Measurements from ENCODE around the gene TGFA. TPM values are rescaled to one million over a fixed set of nuclear protein-coding genes. Genes with fewer than 3 reads are reported as not detected.

TGFA gene
- polyA plus RNA-seq, 3 donors: 17.0 to 21.2 (median 19.2) TPM

DNA sequence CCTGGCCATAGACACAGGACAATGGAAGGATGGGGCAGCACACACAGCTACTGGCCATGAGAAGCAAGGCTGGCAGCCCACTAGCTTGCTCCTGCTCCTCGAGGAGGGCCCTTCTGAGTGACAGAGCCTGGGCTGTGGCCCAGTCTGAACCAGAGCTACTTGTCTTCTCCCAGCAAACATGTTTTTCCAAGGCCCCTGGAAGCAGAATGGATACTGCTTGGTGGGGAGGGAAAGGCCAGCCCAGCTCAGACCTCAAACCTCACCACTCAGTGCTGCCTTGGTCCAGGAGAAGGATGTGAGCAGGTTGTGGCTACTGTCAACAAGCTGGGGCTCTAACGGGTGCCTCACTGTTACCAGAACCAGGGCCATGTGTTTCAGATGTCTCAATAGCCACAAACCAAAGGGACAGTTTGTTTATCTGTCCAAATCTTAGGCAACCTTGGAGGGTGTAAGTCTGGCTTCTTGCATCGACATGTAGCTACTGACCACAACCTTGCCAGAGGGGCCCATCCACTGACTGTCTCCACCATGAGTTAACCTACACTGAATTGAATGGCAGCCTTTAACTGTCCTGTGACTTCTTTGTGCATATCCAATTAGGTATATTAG, 98.6 kb downstream of the TGFA start:
- no peak for DNase-seq (ENCODE audit: extremely low read depth in 1 of 11, low read depth in 9 of 11, low spot score in 4 of 11)

DNA sequence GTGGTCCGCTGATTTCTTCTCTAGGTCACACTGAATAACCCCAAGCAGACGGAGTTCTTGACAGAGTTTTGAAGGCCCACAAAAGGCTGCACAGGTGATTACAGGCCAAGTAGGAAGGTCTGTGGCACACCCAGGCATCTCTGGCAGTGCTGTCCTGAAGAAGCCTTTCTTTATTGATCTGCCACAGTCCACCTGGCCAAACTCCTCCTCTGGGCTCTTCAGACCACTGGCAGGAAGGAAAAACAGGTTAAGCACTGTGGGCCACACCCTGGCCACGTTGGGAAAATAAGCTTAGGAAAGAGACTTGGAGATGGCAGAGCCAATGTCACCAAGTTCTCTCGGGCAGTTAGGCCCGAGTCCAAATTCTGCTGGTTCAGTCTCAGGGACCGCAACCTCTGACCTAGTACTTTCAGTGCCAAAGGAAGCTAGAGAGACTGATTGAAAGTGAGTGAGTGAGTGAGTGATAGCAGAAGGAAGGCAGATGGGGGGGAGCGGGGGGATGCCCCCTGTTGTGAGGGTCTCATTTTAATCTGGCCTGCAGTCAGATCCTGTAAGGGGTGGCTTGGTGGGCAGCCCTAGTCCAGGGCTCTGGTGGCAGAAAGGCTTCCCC, 102.9 kb downstream of the TGFA start:
- no peak for DNase-seq (ENCODE audit: extremely low read depth in 1 of 11, low read depth in 9 of 11, low spot score in 4 of 11)

DNA sequence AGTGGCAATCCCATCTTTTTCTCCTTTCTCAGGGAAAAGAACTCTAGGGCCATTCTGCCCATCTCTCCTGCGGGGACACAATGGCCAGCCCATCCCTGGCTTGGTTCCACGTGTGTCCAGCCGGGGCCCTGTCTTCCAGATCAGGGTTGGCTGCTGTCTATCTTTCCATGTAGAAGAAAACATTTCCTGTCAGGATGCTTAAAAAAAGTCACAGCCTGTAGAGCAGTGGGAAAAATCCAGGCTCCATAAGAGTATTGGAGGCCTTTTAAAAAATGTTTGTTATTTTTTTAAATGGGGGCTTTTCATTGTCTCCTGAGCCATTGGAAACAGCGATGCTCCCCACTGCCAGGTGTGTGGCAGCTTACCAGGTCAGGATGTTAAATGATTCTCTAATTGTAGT, 105.6 kb downstream of the TGFA start:
- no peak for DNase-seq (ENCODE audit: extremely low read depth in 1 of 11, low read depth in 9 of 11, low spot score in 4 of 11)

DNA sequence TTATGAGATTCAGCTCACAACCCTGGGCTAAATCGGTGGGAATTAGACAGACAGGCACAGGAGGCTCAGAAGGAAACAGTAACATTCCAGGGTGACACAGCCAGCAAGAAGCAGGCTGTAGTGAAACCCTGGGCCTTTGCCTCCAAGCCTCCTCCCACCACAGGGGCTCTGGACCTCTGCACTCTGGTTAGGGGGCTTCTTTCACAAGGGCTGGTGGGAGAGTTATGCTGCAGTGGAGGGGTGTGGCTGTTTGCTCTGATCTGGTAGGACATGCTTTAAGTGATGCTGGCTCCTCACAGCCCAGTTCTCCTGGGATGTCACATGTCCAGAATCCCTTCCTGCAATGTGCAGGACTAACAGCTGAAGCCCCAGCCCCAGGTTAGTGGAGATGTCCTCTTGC, 109.9 kb downstream of the TGFA start:
- DNase-seq (ENCODE audit: extremely low read depth in 1 of 11, low read depth in 9 of 11, low spot score in 4 of 11): no peak

DNA sequence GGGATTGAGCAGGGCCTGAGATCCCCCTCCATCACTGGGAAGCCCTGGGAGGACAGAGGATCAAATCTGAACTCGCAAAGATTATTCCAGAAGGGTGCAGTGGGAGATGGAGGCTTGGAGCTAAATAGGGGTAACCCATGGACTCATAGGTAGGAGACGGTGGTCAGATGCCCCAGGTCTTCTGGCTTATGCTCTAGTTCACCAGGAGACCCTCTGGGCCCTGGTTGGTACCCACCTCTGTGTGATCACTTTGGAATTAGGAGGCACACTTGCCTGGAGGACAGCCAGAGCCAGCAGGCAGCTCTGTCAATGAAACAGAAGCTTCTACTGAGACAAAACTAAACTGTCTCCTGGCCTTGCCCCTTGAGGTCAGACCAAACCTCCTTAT, 110.6 kb downstream of the TGFA start:
- DNase-seq (ENCODE audit: extremely low read depth in 1 of 11, low read depth in 9 of 11, low spot score in 4 of 11): no peak

DNA sequence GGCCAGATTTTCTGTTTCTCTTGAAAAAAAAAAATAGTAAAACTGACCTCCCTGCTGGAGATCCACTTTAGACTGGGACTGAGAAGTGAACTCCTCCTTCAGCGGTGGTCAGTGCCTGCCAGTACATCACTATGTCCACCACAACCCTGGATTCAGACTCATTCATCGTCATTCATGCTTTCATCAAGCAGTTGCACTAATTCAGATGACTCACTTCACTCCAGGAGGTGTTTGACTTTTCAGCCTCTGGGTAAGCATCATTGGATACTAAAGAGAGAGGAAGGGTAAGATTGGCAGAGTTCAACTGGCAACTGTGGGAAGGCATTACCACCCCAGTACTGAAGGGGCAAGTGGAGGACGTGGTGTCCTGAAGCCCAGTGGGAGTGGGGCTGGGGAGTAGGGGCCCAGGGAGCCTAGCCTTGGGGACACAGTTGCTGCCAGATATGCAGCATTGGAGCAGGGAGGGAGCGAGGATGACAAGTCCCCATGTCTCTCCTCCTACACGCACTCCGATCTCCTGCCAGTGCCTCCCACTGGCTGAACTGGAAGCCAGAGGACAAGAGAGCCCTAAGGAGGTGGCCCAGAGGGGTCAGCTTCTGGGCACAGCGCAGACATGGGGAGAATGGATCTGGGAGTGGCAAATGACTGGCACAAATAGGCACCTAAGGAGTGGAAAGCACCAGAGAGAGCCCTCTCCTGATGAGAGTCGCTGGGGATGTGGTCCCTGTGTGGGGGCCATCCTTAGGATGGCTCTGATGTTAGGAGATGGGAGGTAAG, 111.1 kb downstream of the TGFA start:
- no peak for DNase-seq (ENCODE audit: extremely low read depth in 1 of 11, low read depth in 9 of 11, low spot score in 4 of 11)

DNA sequence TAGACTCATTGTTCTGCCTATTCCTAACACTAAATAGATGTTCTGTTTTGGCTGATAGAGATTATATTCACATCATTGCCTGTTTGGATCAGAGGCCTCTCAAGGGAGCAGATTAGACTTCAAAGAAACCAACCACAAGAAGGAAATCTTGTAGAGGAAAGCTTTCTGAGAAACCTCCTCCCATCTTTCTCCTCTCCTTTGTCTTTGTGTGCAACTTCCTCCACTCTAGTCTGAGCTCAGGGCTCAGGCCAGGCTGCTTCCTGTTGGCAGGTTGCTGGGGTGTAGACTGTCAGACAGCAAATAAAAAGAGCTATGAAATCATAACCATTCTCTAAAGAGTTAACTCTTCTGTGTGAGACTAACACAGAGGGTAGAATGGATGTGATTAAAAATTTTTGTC, 113.0 kb downstream of the TGFA start:
- DNase-seq (ENCODE audit: extremely low read depth in 1 of 11, low read depth in 9 of 11, low spot score in 4 of 11): no peak

DNA sequence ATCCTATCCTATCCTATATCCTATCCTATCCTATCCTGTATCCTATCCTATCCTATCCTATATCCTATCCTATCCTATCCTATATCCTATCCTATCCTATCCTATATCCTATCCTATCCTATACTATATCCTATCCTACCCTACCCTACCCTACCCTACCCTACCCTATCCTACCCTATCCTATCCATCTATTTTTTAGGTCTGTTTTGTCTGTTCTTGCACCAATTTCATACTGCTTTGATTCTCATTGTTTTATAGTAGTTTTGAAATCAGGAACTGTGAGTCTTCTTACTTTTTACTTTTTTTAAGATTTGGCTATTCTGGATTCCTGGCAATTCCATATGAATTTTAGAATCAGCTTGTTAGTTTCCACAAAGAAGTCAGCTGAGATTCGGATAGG, 118.5 kb downstream of the TGFA start:
- no peak for DNase-seq (ENCODE audit: extremely low read depth in 1 of 11, low read depth in 9 of 11, low spot score in 4 of 11)

DNA sequence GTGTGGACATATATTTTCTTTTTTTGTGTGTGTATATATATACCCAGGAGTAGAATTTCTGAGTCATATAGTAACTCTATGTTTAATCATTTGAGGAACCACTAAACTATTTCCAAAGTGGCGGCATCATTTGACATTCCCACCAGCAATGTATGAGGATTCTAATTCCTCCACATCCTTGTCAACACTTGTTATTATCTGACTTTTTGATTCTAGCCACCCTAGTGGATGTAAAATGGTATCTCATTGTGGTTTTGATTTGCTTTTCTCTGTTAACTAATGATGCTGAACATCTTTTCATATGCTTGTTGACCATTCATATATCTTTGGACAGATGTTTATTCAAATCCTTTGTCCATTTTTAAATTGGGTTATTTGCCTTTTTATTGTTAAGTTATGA, 120.3 kb downstream of the TGFA start:
- DNase-seq (ENCODE audit: extremely low read depth in 1 of 11, low read depth in 9 of 11, low spot score in 4 of 11): no peak

DNA sequence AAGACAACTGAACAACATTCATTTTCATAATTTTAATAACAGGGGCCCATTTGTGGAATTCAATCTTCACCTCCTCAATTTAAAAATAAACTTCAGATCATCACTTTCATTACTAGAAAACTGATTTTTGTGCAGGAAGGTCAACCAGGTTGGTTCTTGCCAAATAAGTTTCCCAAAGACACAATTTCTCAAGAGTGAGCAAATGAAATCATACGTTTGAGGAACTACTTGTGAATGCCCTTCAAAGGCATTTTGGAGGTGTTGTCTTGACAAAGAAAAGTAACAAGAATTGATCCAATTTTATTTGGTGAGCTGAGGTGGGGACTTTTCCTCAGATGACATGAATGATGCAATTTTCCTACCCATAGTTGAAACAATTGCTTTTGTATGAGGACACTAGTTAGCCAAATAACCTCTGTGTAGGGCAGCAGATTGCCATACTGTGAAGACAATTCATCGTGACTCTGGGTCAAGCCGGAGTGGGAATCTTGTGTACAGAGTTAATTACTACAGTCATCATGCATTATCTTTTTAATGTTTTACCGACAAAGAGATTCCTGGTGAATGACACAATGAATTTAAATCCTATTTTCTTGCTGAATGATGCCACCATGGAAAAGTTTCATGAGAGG, 121.8 kb downstream of the TGFA start:
- DNase-seq (ENCODE audit: extremely low read depth in 1 of 11, low read depth in 9 of 11, low spot score in 4 of 11): no peak

DNA sequence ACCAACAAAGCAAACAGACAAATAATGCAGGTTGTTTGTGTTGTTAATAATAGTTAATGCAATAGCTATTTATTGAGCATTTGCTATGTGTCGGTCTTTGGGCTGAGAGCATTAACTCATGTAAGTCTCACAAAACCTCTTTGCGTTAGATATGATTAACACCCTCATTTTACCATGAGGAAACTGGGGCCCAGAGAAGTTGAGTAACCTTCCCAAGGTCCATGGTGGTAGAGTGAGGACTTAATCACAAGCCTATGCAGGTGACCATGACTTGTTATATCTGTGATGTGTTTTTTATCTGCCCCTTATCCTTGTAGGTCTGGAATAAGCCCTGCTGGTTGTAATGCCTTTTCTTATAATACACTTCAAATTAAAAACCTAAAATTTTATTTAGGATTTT, 127.3 kb downstream of the TGFA start:
- DNase-seq (ENCODE audit: extremely low read depth in 1 of 11, low read depth in 9 of 11, low spot score in 4 of 11): no peak

DNA sequence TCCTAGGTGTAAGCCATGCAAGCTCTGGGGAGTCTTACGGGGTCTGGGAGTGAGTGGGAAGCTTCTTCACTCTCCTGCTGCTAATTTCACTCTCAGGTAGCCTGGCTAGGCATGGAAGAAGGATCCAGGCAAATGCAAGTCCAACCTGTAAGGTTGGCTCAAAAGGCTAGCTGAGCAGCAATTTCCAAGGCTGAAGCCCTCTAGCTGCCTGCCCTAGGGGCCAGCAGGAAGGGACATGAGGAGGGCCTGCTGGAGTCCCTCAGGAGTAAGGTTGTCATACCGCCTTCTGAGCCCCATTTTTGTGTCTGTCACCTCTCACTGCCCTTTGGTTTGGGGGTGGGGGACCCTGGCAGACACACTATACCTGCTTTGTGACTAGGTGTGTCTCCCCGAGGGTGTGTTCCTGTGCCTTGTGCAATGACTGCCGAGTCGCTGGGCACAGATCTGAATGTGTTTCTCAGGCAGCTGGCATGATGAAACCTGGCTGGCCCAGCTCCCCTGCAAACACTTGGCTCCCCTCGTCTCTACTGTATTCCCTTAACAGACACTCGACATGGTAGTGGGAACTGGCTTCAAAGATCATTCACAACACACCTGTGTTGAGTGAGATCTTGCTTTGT, 127.8 kb downstream of the TGFA start:
- DNase-seq (ENCODE audit: extremely low read depth in 1 of 11, low read depth in 9 of 11, low spot score in 4 of 11): no peak

DNA sequence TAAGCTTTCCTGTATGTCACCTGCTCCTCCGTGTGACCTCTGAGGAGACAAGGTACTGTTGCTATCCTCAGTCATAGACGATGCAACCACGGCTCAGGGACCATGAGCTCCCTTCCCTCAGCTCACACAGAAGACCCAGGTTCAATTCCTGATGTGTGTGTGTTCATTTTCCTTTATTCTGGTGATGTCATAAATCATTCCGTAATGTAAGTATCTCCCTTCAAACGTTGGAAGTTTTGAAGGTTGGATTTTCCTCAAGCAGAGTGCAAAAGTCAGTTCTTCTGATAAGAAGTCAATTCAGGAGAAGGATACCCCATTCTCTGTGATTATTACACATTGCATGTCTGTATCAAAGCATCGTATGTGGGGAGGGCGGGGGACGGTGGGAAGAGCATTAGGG, 132.9 kb downstream of the TGFA start:
- no peak for DNase-seq (ENCODE audit: extremely low read depth in 1 of 11, low read depth in 9 of 11, low spot score in 4 of 11)

DNA sequence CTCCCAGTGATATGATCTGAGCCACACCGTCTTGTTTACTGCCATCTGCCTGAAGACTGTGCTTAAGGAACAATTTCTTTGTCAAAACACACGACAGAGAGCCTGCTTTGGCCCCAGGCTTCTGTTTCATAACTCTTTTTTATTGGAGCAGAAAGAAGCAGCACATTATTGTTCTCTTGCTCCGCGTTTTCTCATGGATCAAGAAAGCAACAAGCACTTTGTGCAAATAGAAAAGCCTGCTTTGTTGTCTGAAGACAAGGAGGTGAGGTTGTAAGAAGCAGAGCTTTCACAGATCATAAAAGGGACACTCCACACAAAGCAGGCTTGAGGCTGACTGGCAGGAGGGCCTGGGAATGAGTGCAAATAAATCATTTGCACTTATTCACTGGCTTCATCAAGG, 133.5 kb downstream of the TGFA start:
- DNase-seq (ENCODE audit: extremely low read depth in 1 of 11, low read depth in 9 of 11, low spot score in 4 of 11): no peak

DNA sequence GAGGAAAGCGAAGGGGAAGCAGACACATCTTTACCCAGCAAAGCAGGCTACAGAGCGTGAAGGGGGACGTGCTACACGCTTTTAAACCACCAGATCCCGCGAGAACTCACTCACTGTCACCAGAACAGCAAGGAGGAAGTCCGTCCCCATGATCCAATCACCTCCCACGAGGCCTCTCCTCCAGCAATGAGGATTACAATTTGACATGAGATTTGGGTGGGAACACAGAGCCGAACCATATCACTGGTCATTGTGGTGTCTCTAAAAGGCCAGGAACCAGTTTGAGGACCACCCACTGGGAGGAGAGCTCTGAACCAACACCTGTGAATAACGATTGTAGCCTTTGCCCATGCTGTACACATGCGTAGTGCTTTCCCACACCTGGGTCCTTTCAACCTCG, 135.1 kb downstream of the TGFA start:
- DNase-seq (ENCODE audit: extremely low read depth in 1 of 11, low read depth in 9 of 11, low spot score in 4 of 11): no peak

DNA sequence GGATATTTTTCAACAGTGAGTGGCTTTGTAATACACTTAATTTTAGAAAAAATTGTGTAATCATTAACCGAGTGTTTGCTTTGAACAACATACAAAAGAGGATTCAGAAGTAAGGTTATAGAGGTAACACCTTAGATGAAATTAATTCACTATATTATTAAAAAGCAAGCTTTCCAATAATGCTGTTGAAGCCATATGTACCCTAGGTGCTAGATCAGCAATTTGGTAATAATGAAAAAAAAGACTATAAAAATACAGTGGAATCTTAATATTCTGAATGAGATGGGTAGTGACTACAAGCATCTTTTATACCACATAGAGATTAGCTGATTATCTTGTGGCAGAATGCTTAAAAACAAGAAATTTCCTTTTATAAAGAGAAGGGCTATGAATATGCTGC, 136.6 kb downstream of the TGFA start:
- no peak for DNase-seq (ENCODE audit: extremely low read depth in 1 of 11, low read depth in 9 of 11, low spot score in 4 of 11)

DNA sequence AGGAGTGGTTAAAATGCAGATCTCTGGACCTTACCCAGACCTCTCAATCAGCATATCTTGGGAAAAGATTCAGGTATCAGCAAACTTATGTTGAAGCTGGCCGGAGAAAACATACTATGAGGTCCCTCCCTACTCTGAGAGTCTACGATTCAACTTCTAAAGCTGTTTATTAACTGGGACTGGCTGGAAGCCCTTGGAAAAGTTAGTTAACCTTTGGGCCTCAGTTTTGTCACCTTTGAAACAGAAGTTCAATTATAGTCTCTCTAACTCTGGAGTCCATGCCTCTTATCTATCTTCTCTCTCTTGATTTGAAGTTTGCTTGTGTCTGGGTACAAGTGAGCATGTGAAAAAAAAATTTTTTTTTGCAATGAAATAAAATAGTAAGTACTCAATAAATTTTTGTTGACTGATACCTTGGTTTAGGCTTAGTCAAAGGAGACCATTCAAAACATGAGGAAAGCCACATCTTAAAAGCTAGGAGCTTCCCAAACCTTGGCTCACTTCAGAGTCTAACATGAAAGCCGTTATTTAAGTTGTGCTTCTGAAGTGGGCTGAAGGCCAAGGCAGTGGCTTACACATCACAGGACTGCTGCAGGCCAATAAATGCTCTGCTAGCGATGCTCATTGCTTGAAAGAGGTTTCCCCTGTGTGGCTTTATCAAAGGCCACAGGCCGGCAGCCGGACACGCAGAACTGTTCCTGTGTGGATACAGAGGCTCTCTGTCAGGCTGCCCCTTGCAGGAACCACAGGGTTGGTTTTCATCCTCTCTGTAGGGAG, 141.1 kb downstream of the TGFA start:
- peak in 1 of 11 donors; percentile 28 for DNase-seq (ENCODE audit: extremely low read depth in 1 of 11, low read depth in 9 of 11, low spot score in 4 of 11)

DNA sequence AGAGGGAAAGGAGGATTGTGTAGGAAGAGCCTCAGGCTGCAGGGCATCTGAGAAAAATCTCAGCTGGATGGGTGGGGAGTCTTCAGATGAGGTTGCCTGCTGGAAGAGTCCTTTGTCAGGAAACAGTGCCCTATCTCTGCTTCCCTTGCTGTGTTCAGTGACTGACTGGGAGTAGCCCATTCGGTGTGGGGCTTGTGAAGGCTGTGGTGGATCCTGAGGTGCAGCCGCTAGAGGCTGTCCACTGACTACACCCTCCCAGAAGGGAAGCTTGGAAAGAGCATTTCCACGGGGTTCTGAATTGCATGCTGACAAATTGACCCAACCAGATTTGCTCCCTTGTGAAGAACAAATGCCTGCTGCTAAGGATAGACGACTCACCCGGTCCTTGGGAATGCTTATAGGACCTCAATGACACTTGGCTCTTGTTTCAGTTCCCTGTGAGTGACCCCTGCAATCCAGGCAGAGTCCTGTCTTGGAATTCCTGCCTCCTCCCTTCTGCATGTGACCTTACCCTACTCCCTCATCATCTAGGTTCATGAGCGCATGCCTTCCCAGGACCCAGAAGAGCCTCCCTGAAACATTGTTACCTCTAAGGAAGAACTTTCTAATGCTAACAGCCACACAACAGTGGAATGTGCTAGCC, 142.0 kb downstream of the TGFA start:
- no peak for DNase-seq (ENCODE audit: extremely low read depth in 1 of 11, low read depth in 9 of 11, low spot score in 4 of 11)
